MCF 10A (cell line): ENCODE data around the gene SHQ1. TPM values are rescaled to one million over a fixed set of nuclear protein-coding genes. Genes with fewer than 3 reads are reported as not detected.

Experiments
- BruUV-seq: library from RNA; stranded (reverse); fragments of 400-500 nt; replicated peaks from 2 replicates; lab custom pipeline; 2021; lab: Mats Ljungman, UMichigan
- CTCF ChIA-PET: fragments of 300-600 bp; sonication (Branson Sonifier 250); formaldehyde crosslinking; extraction: SDS; loops from one replicate; lab custom pipeline; 2021; ENCODE audit warnings: antibody characterized with exemption, inconsistent platforms; lab: Yijun Ruan, JAX
- POLR2A ChIA-PET: fragments of 300-600, 350-650 bp; sonication (Branson Sonifier 250); formaldehyde crosslinking; extraction: SDS; loops from one replicate; lab custom pipeline; 2020; ENCODE audit warnings: antibody characterized with exemption, inconsistent platforms; lab: Yijun Ruan, JAX
- DNase-seq: peaks from one replicate; pipeline ENCODE4 v3.0.0-alpha.2; 2018; ENCODE audit not compliant: unreplicated experiment
- H3K27ac Mint-ChIP-seq: one replicate; pipeline ENCODE4 v1.8.0; 2022; ENCODE audit warnings: mild to moderate bottlenecking, low read depth, mixed read lengths; ENCODE audit not compliant: unreplicated experiment
- H3K27me3 Mint-ChIP-seq: one replicate; pipeline ENCODE4 v1.8.0; 2022; ENCODE audit warnings: mixed read lengths; ENCODE audit not compliant: insufficient read depth, unreplicated experiment
- H3K36me3 Mint-ChIP-seq: one replicate; pipeline ENCODE4 v1.8.0; 2022; ENCODE audit warnings: mild to moderate bottlenecking, moderate library complexity, mixed read lengths; ENCODE audit not compliant: insufficient read depth, unreplicated experiment
- H3K4me1 Mint-ChIP-seq: one replicate; pipeline ENCODE4 v1.8.0; 2022; ENCODE audit warnings: mixed read lengths; ENCODE audit not compliant: insufficient read depth, unreplicated experiment
- H3K4me3 Mint-ChIP-seq: one replicate; pipeline ENCODE4 v1.8.0; 2022; ENCODE audit warnings: mild to moderate bottlenecking, moderate library complexity, mixed read lengths; ENCODE audit not compliant: unreplicated experiment
- H3K9me3 Mint-ChIP-seq: one replicate; pipeline ENCODE4 v1.8.0; 2022; ENCODE audit warnings: mixed read lengths; ENCODE audit not compliant: unreplicated experiment
- intact Hi-C: fragments of 100-400 bp; cut with micrococcal nuclease; formaldehyde crosslinking; loops from 2 replicates; pipeline ENCODE4 v1.14.1; 2022
- total RNA-seq: library from RNA; stranded (reverse); gene quantifications from 2 replicates; pipeline ENCODE4 v1.2.3, GENCODE V29; 2022
- TF ChIP-seq, protein P1 (sequence below): fragments of 200-600 bp; IDR thresholded peaks from one replicate; pipeline ENCODE4 v1.8.0; 2022; ENCODE audit warnings: antibody characterized with exemption, mild to moderate bottlenecking; ENCODE audit not compliant: unreplicated experiment

Gene SHQ1
- total RNA-seq, 1 experiment from 2014 or later, result 17.4 TPM

DNA sequence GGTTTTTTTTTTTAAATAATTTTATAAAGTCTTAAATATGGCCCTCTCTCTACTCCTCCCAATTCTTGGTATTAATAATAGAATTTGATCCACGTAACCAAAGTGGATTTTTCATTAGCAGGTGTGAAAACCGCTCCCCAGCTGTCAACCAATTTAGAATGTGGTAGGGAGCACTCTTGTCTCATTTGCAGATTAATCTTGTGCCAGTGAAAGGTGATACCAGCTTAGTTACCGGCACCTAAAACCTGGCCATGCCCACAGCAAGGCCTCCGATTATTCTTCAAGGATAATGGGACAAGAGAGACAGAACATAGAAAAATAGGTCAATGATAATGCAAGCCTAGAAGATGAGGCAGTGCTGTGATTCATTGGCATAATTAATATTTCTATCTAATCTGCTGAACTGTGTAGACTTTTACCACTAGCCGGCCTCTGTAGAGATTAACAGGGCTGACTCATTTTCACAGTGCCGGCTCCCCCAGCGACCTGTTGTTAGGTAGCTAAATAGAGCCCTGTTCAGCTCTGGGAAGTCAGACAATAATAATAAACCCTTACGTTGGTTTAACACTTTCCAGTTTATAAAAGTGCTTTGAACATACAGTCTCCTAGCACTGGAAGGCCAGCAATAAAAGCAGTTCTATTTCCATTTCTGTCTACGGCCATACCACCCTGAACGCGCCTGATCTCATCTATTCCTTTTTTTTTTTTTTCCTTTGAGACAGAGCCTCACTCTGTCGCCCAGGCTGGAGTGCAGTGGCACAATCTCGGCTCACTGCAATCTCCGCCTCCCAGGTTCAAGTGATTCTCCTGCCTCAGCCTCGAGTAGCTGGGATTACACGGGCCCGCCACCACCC, 102.9 kb downstream of the SHQ1 start:
- Mint-ChIP-seq H3K27me3 (no peaks in the 10 kb centered on the region), H3K36me3 (peaks cover 6% of the 10 kb centered on the region), H3K27ac (no peak overlapping the region), H3K4me3 (no peak overlapping the region), H3K9me3 (no peaks in the 10 kb centered on the region), H3K4me1 (peaks cover 12% of the 10 kb centered on the region)
- intact Hi-C loops, result no loop called here
- ChIA-PET CTCF (interaction anchor here (0.6 to 1.7 kb wide), 2 partner anchors 855 to 870 kb away, joined by 3 to 4 read pairs; no protein-coding TSS in a partner anchor), POLR2A (interaction anchor here (1.4 kb wide), 1 partner anchor 10 kb away, joined by 4 read pairs; no protein-coding TSS in a partner anchor)
- no TSS peak for BruUV-seq
- TF ChIP-seq, protein P1, sequence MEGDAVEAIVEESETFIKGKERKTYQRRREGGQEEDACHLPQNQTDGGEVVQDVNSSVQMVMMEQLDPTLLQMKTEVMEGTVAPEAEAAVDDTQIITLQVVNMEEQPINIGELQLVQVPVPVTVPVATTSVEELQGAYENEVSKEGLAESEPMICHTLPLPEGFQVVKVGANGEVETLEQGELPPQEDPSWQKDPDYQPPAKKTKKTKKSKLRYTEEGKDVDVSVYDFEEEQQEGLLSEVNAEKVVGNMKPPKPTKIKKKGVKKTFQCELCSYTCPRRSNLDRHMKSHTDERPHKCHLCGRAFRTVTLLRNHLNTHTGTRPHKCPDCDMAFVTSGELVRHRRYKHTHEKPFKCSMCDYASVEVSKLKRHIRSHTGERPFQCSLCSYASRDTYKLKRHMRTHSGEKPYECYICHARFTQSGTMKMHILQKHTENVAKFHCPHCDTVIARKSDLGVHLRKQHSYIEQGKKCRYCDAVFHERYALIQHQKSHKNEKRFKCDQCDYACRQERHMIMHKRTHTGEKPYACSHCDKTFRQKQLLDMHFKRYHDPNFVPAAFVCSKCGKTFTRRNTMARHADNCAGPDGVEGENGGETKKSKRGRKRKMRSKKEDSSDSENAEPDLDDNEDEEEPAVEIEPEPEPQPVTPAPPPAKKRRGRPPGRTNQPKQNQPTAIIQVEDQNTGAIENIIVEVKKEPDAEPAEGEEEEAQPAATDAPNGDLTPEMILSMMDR, result no peak
- no peak for DNase-seq

DNA sequence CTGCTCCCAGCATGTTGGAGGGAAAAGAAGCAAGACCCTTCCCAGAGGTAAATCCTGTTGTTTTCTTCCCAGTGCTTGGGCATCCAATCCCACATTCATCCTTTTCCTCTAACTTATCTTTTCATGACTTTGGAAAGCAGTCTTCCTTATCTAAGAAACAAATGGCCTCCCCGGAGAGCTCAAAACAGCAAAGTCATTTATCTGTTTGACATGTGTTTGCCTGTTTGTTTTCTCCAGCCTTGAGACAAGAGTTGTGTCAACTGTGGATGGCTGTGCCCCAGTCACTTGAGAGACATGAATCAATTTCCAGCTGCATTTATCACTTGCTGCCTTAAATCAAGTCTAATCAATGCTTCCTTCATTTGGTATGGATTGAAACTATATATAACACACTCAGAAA, 103.9 kb downstream of the SHQ1 start:
- no TSS peak for BruUV-seq
- POLR2A ChIA-PET, result no interaction called here
- TF ChIP-seq, protein P1, result no peak
- Mint-ChIP-seq H3K36me3 (peaks cover 6% of the 10 kb centered on the region), H3K27ac (no peak overlapping the region), H3K27me3 (no peaks in the 10 kb centered on the region), H3K4me1 (peaks cover 18% of the 10 kb centered on the region), H3K9me3 (no peaks in the 10 kb centered on the region), H3K4me3 (no peak overlapping the region)
- CTCF ChIA-PET, result interaction anchor here (0.6 to 0.7 kb wide), 4 partner anchors 10 to 273 kb away, joined by 3 to 4 read pairs (median 4); no protein-coding TSS in a partner anchor
- DNase-seq, result no peak
- intact Hi-C loops, result no loop called here

DNA sequence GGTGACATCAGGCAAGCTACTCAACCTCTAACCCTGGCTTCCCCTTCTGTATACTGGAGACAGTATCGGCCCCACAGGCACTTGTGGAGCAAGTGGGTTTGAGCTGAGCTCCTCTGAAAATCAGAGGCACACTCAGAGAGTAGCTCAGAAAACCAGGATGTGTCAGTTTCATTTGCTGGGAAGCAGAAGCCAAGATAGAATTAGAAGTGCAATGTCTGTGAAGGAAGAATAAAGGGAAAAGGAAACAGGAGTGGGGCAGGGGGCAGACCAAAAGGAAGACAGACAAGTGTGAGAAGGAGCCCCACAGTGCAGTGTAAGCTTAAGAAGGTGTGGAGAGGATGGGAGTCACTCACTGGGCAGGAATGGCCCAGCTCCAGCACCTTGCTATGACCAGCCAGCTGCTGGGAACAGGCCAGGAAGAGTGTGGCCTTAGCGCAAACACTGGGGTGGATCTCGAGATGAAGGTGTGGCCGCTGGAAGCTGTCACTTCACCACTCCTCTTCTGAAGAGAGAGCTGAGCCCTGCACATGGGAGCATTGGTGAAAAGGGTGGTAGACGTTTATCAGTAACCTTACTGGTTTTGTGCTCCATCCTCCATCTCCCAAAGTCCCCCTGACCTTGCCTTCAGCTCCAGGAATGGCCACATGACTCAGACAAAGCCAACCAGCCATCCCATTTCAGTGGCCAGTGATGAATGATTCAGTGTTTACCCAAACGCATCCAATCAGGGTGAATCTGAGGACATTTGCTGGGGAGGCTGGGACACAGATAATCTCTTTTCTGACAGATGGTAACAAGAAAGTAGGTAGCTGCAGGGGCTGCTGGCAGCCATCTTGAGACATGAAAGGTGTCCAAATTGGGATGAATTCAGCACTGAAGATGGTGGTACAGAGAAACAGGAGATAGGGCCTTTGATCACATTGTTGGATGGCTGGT, 108.4 kb downstream of the SHQ1 start:
- intact Hi-C loops, result no loop called here
- TF ChIP-seq, protein P1, result no peak
- ChIA-PET CTCF (interaction anchor here (0.6 to 1.4 kb wide), 3 partner anchors 21 to 79 kb away, joined by 3 to 4 read pairs (median 4); no protein-coding TSS in a partner anchor), POLR2A (no interaction called here)
- Mint-ChIP-seq H3K27ac (no peak overlapping the region), H3K9me3 (no peaks in the 10 kb centered on the region), H3K4me1 (peaks cover 6% of the 10 kb centered on the region), H3K36me3 (no peaks in the 10 kb centered on the region), H3K27me3 (no peaks in the 10 kb centered on the region), H3K4me3 (peak overlapping the region; percentile 55)
- BruUV-seq, result no TSS peak
- DNase-seq, result no peak
